Fibroblast of lung (primary cell): ENCODE measurements around the gene ST3GAL4. TPM values are rescaled to one million over a fixed set of nuclear protein-coding genes. Genes with fewer than 3 reads are reported as not detected.

Experiments
- DNase-seq, 2 donors: peaks; one replicate each; pipeline versions ENCODE4 v3.0.0 to v3.0.0-alpha.2; 2010; ENCODE audit warnings: low read depth in 2 of 2
- H2AFZ ChIP-seq: 2 replicates; pipeline ENCODE4 v1.5.1; 2012; ENCODE audit warnings: low read length, control low read depth, inconsistent platforms
- H3K27ac ChIP-seq: 2 replicates; pipeline ENCODE4 v1.5.1; 2011; ENCODE audit warnings: low read length, control low read depth; ENCODE audit not compliant: insufficient read depth
- H3K27me3 ChIP-seq: 2 replicates; pipeline ENCODE4 v1.5.1; 2011; ENCODE audit warnings: mild to moderate bottlenecking, low read length; ENCODE audit not compliant: control insufficient read depth, insufficient read depth
- H3K36me3 ChIP-seq: 2 replicates; pipeline ENCODE4 v1.5.1; 2011; ENCODE audit warnings: low read length; ENCODE audit not compliant: control insufficient read depth, insufficient read depth
- H3K4me1 ChIP-seq: 2 replicates; pipeline ENCODE4 v1.5.1; 2011; ENCODE audit warnings: low read length; ENCODE audit not compliant: control insufficient read depth, insufficient read depth; ENCODE audit errors: extremely low read depth
- H3K4me2 ChIP-seq: 2 replicates; pipeline ENCODE4 v1.5.1; 2011; ENCODE audit warnings: low read length, control low read depth; ENCODE audit not compliant: insufficient read depth; ENCODE audit errors: extremely low read depth
- H3K4me3 ChIP-seq, 4 experiments: fragments of 200-600 bp in 1 of 4; sonication (generic) in 1 of 4; replicated peaks in 1 of 4; 2 replicates each; pipeline ENCODE4 v1.5.1; 2011 to 2016; ENCODE audit warnings: low read length in 4 of 4, low read depth in 3 of 4, mild to moderate bottlenecking in 3 of 4, control low read depth in 2 of 4, inconsistent platforms in 1 of 4, mixed read lengths in 1 of 4; ENCODE audit not compliant: insufficient read depth in 1 of 4; ENCODE audit errors: control extremely low read depth in 1 of 4
- H3K79me2 ChIP-seq: 2 replicates; pipeline ENCODE4 v1.5.1; 2012; ENCODE audit warnings: mild to moderate bottlenecking, low read length, inconsistent platforms; ENCODE audit not compliant: control insufficient read depth, insufficient read depth
- H3K9ac ChIP-seq: 2 replicates; pipeline ENCODE4 v1.5.1; 2011; ENCODE audit warnings: mild to moderate bottlenecking, low read length, control low read depth; ENCODE audit not compliant: insufficient read depth
- H3K9me3 ChIP-seq: 2 replicates; pipeline ENCODE4 v1.5.1; 2012; ENCODE audit warnings: low read depth, low read length; ENCODE audit not compliant: control insufficient read depth, insufficient read depth
- H4K20me1 ChIP-seq: 2 replicates; pipeline ENCODE4 v1.5.1; 2011; ENCODE audit warnings: low read length; ENCODE audit not compliant: control insufficient read depth, insufficient read depth; ENCODE audit errors: extremely low read depth
- EZH2 ChIP-seq: IDR thresholded peaks from 2 replicates; pipeline ENCODE4 v1.5.1; 2012; ENCODE audit warnings: low read length, control low read depth, mild to moderate bottlenecking; ENCODE audit errors: missing control alignments
- polyA plus RNA-seq, 2 donors: library from polyadenylated mRNA; depleted of rRNA in 1 of 2; stranded (reverse) in 1 of 2; unstranded in 1 of 2; fragments of >200 nt; gene quantifications; 2 replicates each; pipeline ENCODE4 v1.2.1, GENCODE V29; 2011 to 2012; ENCODE audit warnings: missing spikeins in 1 of 2
- total RNA-seq: library from RNA; depleted of rRNA; stranded (reverse); fragments of >200 nt; gene quantifications from 2 replicates; pipeline ENCODE4 v1.2.1, GENCODE V29; 2014
- TF ChIP-seq, protein P1 (sequence below), 2 donors: IDR thresholded peaks in 1 of 2; conservative IDR thresholded peaks in 1 of 2; 1 replicate in 1 of 2; 2 replicates in 1 of 2; pipeline ENCODE4 v1.5.1; 2011 to 2012; ENCODE audit warnings: low read length in 2 of 2, control low read depth in 1 of 2, inconsistent platforms in 1 of 2, low read depth in 1 of 2, mild to moderate bottlenecking in 1 of 2

ST3GAL4 gene
- total and polyA plus RNA-seq, 2 donors (not counting 1 experiment from before 2014, with no cell fraction given): 16.7 to 36.8 TPM

- peak; percentile 12 to 96 for DNase-seq
- H3K4me3 ChIP-seq: peak overlapping the region in 1 of 4 experiments; percentile 10
- peak overlapping the region; percentile 42 for H3K27ac ChIP-seq
Measured at GRCh38 chr11:126415128-126415527, 59.6 kb downstream of the ST3GAL4 start.

DNA sequence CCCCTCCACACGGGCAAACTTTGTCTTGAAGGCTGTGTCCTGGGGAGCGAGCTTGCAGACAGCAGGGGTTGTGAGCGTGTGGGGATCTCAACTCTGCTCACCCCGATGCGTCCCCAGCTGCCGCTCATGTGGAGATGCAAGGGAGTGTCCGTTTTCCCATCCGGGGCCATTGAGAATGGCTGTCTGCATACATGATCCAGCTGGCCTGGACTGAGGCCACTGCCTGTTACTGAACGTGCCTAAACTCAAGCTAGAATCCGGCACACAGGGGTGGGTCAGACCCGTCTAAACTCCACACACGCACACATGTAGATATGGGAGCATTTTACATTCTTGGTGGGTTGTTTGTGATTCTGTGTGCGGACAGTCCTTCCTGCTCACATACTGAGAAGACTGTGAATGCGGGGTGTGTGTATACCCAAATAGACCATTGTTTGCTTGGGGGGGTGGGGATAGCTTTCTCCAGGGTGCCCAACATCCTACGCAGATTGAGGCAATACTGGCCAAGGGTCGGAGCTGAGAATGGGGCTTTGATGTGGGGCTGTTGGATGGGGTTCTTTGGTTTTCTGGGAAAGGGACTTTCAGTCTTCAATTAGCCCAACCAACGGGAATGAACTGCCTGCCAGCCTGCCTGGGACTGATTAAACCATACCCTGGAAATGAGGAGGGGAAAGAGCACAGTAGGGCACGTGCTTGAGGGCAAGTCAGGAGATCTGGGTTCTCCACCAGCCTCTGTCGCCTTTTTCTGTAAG is 60.4 kb downstream of the ST3GAL4 start:
- H3K9me3 ChIP-seq: no peaks in the 10 kb centered on the region
- H3K4me2 ChIP-seq: peak overlapping the region; percentile 26
- H3K4me1 ChIP-seq: peaks cover 20% of the 10 kb centered on the region
- DNase-seq: peak in 1 of 2 donors; percentile 93
- no peak for TF ChIP-seq EZH2
- TF ChIP-seq, protein P1, sequence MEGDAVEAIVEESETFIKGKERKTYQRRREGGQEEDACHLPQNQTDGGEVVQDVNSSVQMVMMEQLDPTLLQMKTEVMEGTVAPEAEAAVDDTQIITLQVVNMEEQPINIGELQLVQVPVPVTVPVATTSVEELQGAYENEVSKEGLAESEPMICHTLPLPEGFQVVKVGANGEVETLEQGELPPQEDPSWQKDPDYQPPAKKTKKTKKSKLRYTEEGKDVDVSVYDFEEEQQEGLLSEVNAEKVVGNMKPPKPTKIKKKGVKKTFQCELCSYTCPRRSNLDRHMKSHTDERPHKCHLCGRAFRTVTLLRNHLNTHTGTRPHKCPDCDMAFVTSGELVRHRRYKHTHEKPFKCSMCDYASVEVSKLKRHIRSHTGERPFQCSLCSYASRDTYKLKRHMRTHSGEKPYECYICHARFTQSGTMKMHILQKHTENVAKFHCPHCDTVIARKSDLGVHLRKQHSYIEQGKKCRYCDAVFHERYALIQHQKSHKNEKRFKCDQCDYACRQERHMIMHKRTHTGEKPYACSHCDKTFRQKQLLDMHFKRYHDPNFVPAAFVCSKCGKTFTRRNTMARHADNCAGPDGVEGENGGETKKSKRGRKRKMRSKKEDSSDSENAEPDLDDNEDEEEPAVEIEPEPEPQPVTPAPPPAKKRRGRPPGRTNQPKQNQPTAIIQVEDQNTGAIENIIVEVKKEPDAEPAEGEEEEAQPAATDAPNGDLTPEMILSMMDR (conservative IDR thresholded peaks at IDR 0.05 in 1 of 2, IDR thresholded peaks at IDR 0.05 in 1 of 2; ENCODE audit: low read depth in 1 of 2, low read length in 2 of 2): no peak
- no peaks in the 10 kb centered on the region for H3K79me2 ChIP-seq
- H3K4me3 ChIP-seq: peak overlapping the region in 1 of 4 experiments; percentile 6
- H2AFZ ChIP-seq: peak overlapping the region; percentile 37
- no peaks in the 10 kb centered on the region for H3K36me3 ChIP-seq
- peak overlapping the region; percentile 3 for H3K9ac ChIP-seq
- no peaks in the 10 kb centered on the region for H3K27me3 ChIP-seq
- no peaks in the 10 kb centered on the region for H4K20me1 ChIP-seq
- peak overlapping the region; percentile 42 for H3K27ac ChIP-seq

More at GRCh38 chr11:126415128-126415527, 59.6 kb downstream of the ST3GAL4 start:
- Histone ChIP-seq H3K27me3 (no peaks in the 10 kb centered on the region), H3K79me2 (no peaks in the 10 kb centered on the region), H3K9ac (no peak overlapping the region), H3K36me3 (no peaks in the 10 kb centered on the region), H3K9me3 (no peaks in the 10 kb centered on the region), H2AFZ (no peak overlapping the region), H4K20me1 (no peaks in the 10 kb centered on the region), H3K4me1 (peaks cover 22% of the 10 kb centered on the region), H3K4me2 (peak overlapping the region; percentile 25)
- no peak for TF ChIP-seq EZH2
- TF ChIP-seq, protein P1 (conservative IDR thresholded peaks at IDR 0.05 in 1 of 2, IDR thresholded peaks at IDR 0.05 in 1 of 2; ENCODE audit: low read depth in 1 of 2, low read length in 2 of 2): no peak

GRCh38 chr11:126416542-126417090 is 61.1 kb downstream of the ST3GAL4 start:
- Histone ChIP-seq H3K4me2 (peak overlapping the region; percentile 63), H3K9ac (peak overlapping the region; percentile 3), H3K36me3 (no peaks in the 10 kb centered on the region), H2AFZ (no peak overlapping the region), H3K27me3 (no peaks in the 10 kb centered on the region), H3K27ac (peak overlapping the region; percentile 42), H3K4me1 (peaks cover 19% of the 10 kb centered on the region), H3K79me2 (no peaks in the 10 kb centered on the region), H4K20me1 (no peaks in the 10 kb centered on the region), H3K4me3 (peak overlapping the region; percentile 6 to 52 (median 17)), H3K9me3 (no peaks in the 10 kb centered on the region)
- DNase-seq: peak; percentile 80 to 84
- TF ChIP-seq, protein P1 (conservative IDR thresholded peaks at IDR 0.05 in 1 of 2, IDR thresholded peaks at IDR 0.05 in 1 of 2; ENCODE audit: low read depth in 1 of 2, low read length in 2 of 2): no peak
- no peak for TF ChIP-seq EZH2
